ENCODE results near the gene C3orf22. TPM values are rescaled to one million over a fixed set of nuclear protein-coding genes. Genes with fewer than 3 reads are reported as not detected.

The C3orf22 gene
- polyA plus RNA-seq, 1 donor from 2014 or later = not detected

DNA sequence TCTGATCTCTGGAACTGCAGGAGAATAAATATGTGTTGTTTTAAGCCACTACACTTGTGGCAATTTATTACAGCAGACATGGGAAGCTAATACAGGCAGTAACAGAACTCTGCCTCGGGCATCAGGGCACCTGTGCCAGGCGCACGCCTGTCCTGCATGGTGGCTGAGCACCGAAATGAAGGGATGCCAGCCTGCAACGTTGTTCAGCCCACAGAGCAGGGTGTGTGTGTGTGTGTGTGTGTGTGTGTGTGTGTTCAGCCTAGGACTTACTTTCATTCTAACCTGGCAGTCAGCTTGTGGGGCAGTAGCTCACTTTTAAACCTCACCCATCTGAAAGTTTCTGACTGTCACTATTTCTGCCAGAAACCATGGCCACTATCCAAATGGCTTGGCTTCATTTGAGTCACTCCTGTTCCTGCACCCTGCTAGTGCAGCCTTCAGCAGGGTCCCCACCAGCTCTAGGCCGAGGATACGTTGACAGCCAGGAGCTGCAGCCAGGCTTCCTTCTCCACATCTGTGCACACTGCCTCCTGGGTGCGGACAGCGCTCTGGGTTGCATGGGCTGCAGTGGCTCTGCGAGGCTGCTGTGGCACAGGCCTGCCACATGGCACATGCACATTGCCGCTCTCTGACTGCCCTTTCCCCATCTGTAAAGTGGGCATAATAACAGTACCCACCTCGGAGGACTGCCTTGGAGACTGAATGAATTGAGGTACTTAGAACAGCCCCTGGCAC, 45.6 kb downstream of the C3orf22 start:
- no peaks in the 10 kb centered on the region for H3K27me3 ChIP-seq (ENCODE audit: insufficient read depth, low read depth, low read length)
- TF ChIP-seq MXI1 (conservative IDR thresholded peaks at IDR 0.05; ENCODE audit: poor library complexity, severe bottlenecking) (no peak), TAF1 (IDR thresholded peaks at IDR 0.05; ENCODE audit: low read depth) (no peak), EZH2 (IDR thresholded peaks at IDR 0.05; ENCODE audit: borderline replicate concordance, insufficient read depth, low read length, poor library complexity, severe bottlenecking) (no peak), POLR2AphosphoS5 (IDR thresholded peaks at IDR 0.05) (no peak), RAD21 (conservative IDR thresholded peaks at IDR 0.05) (no peak), EP300 (conservative IDR thresholded peaks at IDR 0.05; ENCODE audit: poor library complexity, severe bottlenecking) (no peak), SMC3 (conservative IDR thresholded peaks at IDR 0.05; ENCODE audit: poor library complexity) (no peak)
- TF ChIP-seq, protein P1, sequence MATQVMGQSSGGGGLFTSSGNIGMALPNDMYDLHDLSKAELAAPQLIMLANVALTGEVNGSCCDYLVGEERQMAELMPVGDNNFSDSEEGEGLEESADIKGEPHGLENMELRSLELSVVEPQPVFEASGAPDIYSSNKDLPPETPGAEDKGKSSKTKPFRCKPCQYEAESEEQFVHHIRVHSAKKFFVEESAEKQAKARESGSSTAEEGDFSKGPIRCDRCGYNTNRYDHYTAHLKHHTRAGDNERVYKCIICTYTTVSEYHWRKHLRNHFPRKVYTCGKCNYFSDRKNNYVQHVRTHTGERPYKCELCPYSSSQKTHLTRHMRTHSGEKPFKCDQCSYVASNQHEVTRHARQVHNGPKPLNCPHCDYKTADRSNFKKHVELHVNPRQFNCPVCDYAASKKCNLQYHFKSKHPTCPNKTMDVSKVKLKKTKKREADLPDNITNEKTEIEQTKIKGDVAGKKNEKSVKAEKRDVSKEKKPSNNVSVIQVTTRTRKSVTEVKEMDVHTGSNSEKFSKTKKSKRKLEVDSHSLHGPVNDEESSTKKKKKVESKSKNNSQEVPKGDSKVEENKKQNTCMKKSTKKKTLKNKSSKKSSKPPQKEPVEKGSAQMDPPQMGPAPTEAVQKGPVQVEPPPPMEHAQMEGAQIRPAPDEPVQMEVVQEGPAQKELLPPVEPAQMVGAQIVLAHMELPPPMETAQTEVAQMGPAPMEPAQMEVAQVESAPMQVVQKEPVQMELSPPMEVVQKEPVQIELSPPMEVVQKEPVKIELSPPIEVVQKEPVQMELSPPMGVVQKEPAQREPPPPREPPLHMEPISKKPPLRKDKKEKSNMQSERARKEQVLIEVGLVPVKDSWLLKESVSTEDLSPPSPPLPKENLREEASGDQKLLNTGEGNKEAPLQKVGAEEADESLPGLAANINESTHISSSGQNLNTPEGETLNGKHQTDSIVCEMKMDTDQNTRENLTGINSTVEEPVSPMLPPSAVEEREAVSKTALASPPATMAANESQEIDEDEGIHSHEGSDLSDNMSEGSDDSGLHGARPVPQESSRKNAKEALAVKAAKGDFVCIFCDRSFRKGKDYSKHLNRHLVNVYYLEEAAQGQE (IDR thresholded peaks at IDR 0.05; ENCODE audit: borderline replicate concordance) = no peak
- TF ChIP-seq, protein P2, sequence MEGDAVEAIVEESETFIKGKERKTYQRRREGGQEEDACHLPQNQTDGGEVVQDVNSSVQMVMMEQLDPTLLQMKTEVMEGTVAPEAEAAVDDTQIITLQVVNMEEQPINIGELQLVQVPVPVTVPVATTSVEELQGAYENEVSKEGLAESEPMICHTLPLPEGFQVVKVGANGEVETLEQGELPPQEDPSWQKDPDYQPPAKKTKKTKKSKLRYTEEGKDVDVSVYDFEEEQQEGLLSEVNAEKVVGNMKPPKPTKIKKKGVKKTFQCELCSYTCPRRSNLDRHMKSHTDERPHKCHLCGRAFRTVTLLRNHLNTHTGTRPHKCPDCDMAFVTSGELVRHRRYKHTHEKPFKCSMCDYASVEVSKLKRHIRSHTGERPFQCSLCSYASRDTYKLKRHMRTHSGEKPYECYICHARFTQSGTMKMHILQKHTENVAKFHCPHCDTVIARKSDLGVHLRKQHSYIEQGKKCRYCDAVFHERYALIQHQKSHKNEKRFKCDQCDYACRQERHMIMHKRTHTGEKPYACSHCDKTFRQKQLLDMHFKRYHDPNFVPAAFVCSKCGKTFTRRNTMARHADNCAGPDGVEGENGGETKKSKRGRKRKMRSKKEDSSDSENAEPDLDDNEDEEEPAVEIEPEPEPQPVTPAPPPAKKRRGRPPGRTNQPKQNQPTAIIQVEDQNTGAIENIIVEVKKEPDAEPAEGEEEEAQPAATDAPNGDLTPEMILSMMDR (IDR thresholded peaks at IDR 0.05; ENCODE audit: poor library complexity, severe bottlenecking) = no peak

DNA sequence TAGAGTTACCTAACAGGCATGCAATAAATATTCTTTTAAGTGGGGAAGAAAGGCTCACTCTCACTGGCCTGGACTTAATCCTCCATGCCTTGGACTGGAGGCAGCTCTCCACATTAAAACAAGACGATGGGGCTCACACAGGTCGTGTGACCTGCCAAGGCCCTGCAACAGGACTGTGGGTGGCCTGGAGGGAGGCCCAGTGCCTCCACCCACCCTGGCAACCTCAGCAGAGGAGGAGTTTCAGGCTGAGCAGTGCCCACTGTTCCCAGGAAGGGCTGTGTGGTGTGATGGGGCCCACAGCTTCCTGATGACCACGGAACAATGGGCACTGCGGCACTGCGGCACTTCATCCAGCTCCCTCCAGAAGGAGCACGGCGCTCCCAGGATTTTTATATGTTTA, 46.7 kb downstream of the C3orf22 start:
- Histone ChIP-seq H2AFZ (ENCODE audit: low read depth, low read length) (no peak overlapping the region), H3K9me3 (ENCODE audit: low read length) (no peaks in the 10 kb centered on the region), H4K20me1 (ENCODE audit: insufficient read depth) (no peaks in the 10 kb centered on the region), H3F3A (ENCODE audit: insufficient read depth, low read length, poor library complexity, severe bottlenecking) (no peaks in the 10 kb centered on the region), H3K27me3 (ENCODE audit: insufficient read depth, low read depth, low read length) (no peaks in the 10 kb centered on the region), H3K79me2 (replicated peaks; ENCODE audit: insufficient read depth, low read length) (no peaks in the 10 kb centered on the region), H3K4me3 (ENCODE audit: low read length) (no peak overlapping the region), H3K27ac (ENCODE audit: low read length) (no peak overlapping the region), H3K36me3 (ENCODE audit: insufficient read depth, low read length) (no peaks in the 10 kb centered on the region), H3K9me2 (ENCODE audit: insufficient read depth, low read length) (no peaks in the 10 kb centered on the region), H3K9ac (ENCODE audit: low read length) (no peak overlapping the region), H3K4me2 (ENCODE audit: low read length) (no peak overlapping the region)
- TF ChIP-seq POLR2AphosphoS5 (IDR thresholded peaks at IDR 0.05) (no peak), TAF1 (IDR thresholded peaks at IDR 0.05; ENCODE audit: low read depth) (no peak)

More for the DNA sequence above, 45.6 kb downstream of the C3orf22 start:
- Histone ChIP-seq H3F3A (ENCODE audit: insufficient read depth, low read length, poor library complexity, severe bottlenecking) (no peaks in the 10 kb centered on the region), H2AFZ (ENCODE audit: low read depth, low read length) (no peak overlapping the region), H3K9ac (ENCODE audit: low read length) (no peak overlapping the region), H3K9me3 (ENCODE audit: low read length) (no peaks in the 10 kb centered on the region), H3K4me3 (ENCODE audit: low read length) (no peak overlapping the region), H3K4me2 (ENCODE audit: low read length) (no peak overlapping the region), H3K27ac (ENCODE audit: low read length) (no peak overlapping the region), H3K36me3 (ENCODE audit: insufficient read depth, low read length) (no peaks in the 10 kb centered on the region), H4K20me1 (ENCODE audit: insufficient read depth) (no peaks in the 10 kb centered on the region), H3K79me2 (replicated peaks; ENCODE audit: insufficient read depth, low read length) (no peaks in the 10 kb centered on the region), H3K9me2 (ENCODE audit: insufficient read depth, low read length) (no peaks in the 10 kb centered on the region)

Data from neural cell (in vitro differentiated cells).